Right renal cortex interstitium (tissue), 3 donors: ENCODE results near the gene DNAH17. TPM values are rescaled to one million over a fixed set of nuclear protein-coding genes. Genes with fewer than 3 reads are reported as not detected.

Source experiments
- DNase-seq, 3 donors: peaks; one replicate each; pipeline ENCODE4 v3.0.0-alpha.2; 2013; ENCODE audit warnings: low read depth in 3 of 3, low spot score in 2 of 3
- polyA plus RNA-seq, 3 donors: library from polyadenylated mRNA; unstranded; fragments of 120-200 nt; gene quantifications; one replicate each; pipeline ENCODE4 v1.2.1, GENCODE V29; 2013; ENCODE audit not compliant: insufficient read length in 3 of 3

The DNAH17 gene
- polyA plus RNA-seq, 3 donors = 1.5 to 1.7 (median 1.7) TPM

DNA sequence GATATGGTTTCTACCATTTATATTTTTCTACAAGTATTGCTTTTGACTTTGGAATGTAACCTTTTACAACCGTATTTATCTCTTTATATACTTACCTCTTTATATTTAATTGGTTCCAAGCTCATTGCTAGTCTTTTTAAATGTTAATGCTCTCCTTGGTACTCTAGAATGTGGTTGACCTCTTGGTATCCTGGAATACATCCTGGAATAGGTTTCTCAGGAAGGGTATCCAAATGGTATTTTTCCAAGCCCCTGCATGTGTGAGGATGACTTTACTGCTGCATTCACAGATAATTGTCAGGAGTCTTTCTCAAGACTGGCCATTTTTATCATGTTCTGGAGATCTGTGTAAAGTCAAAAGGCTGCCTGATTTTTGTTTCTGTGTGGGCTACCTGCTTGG is 30.2 kb downstream of the DNAH17 start:
- no peak for DNase-seq

DNA sequence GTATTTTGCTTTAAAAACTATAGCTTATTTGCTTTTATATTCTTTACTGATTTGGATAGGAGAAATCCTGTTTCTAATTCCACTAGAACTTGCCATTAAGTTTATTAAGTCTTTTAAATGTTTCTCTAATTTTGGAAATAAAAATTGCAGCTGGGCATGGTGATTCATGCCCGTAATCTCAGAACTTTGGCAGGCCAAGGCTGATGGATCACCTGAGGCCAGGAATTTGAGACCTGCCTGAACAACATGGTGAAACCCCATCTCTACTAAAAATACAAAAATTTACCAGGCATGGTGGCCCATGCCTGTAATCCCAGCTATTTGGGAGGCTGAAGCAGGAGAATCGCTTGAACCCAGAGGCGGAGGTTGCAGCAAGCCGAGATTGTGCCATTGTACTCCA is 30.7 kb downstream of the DNAH17 start:
- DNase-seq = no peak

DNA sequence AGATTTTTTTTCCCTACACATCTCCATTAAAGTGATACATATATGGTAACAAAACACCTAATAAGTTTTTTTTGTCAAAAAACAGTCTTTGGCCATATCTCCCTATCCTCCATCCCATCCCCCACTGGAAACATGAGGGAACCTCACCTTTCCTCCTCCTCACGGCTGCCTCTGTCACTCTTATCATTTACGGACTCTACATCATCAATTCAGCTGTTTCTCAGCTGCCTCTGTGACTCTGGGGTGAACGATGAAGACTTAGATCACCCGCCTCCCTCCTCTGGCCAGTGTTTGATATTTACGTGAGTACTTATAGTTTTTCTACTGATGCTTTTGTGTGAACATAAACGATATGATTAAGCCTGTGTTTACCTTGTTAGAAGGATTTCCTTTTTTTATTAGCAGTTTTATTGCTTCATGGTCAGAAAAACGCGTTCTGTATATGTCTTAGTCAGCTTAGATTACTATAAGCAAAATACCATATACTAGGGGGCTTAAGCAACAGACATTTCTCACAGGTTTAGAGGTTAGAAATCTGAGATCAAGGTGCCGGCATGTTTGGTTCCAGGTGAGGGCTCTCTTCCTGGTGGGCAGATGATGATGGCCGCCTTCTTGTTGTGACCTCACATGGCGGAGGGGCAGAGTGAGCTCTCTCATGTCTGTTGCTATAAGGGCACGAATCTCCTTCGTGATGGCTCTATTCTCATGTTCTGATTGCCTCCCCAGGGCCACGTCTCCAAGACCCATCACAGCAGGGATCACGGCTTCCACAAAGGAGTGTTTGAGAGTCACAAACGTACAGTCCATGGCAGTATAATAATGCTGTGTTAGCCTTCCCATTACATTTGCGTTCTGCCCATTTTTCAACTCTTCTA is 32.1 kb downstream of the DNAH17 start:
- no peak for DNase-seq

DNA sequence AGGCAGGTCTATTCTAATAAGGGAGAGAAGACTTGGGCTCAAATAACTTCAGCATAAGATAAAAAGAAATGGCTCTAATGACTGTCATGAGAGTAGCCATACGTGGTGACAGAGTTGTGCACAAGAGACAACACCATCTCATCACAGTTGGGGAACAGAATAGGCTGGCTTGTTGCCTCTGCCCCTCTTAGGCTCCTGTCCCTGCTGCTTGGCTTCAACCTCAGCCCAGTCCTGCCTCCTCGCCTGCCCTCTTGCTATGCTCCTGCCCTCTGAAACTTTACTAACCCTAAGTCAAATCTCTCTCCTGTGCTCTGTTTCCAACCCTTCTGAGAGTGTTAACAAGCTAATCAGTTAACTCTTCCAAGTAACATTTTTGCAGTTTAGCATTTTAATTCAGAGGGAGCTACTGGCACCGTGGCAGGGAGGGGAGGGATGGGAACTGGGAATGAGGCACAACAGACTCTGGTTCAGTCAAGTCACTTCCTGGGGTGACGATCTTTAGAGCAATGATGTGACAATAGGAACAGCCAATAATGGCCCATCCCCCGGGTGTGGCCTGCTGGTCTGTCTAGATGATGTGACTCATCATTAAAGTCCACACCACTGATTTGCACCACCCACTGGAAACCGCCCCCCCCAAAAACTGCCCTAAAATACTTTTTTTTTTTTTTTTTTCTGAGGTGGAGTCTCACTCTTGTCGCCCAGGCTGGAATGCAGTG is 35.5 kb downstream of the DNAH17 start:
- DNase-seq = no peak

DNA sequence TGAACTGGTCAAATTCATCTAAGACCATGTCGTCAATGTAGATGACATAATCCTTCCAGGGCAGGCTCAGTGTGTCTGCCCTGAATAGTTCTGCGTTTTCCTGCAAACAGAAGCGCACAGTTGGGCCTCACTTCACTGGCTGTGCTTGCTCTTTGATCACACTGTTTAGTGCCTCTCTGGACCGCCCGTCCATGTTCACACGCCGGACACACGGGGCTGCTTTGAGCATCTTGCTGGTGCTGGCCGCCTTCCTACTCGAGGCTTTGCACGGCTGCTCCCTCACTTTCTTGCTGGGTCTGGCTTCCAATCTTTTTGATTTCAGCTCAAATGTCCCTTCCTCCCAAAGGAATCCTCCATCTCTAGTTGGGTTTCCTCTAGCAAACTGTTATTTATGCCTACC is 37.4 kb downstream of the DNAH17 start:
- no peak for DNase-seq

DNA sequence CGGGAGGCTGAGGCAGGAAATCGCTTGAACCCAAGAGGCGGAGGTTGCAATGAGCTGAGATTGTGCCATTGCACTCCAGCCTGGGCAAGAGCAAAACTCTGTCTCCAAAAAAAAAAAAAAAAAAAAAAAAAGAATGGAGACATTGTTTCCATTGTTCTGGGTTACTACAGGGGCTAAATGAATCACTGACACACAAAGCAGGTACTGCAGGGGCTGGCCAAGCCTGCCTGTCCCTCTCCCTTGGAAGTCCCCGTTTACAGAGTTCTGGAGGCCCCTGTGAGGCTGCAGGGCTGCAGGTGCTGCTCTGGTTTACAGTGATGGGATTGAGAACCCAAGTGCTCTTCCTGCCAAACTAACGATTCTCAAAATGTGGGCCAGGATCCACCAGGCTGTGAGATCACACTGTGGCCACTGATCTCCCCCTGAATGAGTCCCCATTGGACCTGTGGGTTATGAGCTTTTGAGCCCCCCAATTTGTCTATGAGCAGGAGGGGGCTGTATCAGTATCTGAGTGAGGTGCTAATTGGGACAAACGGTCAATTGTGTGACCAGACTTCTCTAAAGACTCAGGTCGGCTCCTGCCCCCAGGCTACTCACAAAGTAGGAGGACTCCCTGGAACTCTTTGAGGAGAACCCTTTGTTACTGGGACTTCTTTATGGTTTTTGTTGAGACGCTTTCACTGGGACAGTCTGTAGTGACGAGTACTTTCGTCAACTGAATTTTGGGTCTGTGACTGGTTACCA is 39.0 kb downstream of the DNAH17 start:
- DNase-seq = no peak

DNA sequence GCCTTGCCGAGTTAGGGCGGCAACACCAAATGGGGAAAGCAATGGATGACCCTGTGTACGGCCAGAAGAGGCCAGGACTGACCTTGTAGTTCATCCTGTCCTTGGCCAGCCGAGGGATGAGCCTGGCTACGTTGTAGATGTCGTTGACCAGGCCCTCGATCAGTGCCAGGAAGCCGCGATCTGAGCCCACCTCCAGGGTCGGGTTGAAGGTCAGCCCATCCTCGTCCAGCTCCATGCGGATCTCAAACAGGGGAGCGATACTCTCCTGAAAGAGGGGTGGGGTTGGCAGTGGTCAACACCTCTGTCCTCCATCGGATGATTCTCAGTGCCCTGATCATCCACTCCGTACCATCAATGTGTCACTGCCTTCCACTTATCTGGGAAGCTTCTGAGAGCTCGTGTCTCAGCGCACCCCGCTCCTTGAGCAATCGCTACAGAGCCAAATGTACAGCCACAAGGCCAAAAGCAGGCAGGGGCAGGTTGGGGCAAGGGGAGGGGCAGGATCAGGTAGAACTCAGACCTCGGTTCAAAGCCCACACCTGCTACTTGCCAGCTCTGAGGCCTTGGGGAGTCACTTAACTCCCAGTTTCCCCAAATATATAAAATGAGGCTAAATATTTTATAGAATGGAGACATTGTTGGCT is 39.9 kb downstream of the DNAH17 start:
- DNase-seq = no peak

DNA sequence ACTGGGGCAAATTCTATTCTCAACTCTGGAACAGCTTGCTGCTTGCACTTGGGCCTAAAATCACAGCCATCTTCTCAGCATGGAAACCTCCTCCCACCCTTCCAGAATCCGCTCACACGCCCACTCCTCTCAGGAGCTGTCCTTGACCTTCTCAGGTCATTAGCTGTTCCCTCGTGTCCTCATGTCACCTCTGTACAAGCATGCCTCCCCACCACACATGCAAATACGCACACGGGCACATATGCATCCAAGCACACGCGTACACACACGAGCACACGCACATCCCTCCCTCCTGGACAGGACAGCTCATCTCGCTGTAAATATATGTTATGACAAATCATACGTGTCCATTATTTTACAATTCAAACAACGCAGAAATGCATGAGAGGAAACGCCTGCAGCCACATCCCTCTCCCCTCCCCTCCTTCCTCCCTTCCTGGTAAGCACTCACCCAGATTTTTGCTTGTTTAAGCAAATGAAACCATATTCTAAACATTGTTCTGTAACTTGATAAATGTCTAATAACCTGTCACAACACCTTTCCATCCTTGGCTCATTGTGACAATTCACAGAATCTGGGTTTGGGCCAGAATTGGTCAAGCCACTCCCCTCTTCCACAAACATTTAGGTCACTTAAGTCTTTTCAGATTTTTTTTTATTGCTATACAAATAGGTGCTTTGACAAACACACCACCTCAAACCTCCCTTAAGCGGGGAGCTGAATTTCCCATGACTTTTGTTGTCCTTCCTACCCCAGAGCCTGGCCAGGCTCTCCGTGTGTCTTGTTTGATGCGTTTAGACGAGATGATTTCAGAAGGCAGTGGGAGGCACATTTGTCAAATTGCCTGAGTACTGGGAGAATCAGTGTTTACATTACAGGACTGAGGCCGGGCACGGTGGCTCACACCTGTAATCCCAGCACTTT is 41.7 kb downstream of the DNAH17 start:
- no peak for DNase-seq

DNA sequence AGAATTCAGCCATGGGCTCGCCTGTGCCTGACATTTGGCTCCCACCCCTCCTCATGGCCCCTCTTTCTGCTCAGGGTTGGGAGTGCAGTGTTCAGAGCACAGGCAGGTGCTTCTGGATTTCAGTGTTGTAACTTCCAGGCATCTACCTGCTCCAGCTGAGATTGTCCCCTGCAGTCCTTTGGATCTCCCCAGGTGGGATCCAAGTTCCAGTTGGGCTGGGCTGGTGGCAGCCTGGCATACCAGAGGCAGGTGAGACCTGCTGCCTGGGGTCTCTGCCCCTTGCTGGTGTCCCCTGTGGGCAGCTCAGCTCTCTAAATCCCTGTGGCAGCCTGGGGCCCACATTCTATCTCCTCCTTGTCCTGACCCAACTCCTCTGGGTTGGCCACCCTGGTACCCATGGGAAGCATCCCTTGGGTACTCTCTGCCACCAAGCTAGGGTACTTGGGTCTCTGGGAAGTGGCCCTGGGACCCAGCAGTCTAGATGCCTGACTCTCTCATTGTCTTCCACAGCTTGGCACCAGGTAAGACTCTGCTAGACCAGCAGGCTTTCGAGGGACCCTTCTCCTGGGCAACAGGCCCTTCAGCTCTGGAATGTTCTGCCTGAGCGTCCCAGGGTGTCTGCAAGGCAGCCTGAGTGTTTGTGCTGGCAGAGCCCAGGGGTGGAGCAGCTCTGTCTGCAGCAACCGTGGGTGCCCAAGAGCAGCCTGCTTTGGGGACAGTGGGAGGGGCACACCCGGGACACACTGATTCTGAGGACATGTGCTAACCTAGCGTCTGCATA is 42.5 kb downstream of the DNAH17 start:
- DNase-seq = no peak

DNA sequence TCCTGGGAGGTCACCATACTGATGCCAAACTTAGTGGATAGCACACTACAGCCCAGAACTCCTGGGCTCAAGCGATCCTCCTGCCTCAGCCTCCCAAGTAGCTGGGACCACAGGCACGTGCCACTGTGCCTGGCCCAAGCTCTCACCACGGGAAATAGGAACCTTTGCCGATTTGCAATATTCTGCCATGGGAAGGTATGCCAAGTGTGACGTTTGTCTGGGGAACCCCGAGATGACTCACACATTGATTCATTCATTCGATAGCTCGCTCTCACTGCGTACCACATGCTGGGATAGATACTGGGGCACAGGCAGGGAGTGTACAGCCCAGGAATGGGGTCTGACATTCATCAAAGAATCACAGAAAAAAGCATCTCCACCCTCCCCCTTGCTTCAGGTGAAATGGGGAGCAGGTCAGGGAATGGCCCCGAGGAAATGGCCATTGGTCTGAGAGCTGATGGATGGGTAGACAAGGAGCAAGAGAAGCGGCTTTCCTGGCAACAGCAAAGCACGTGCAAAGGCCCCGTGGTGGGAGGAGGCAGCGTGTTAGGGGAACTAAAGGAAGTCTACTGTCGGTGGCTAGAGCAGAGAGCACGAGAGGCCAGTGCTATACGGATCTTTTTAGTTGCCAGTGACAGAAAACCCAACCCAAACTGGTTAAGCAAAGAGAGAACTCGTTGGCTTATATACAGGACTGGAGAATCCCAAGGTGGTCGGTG is 44.1 kb downstream of the DNAH17 start:
- no peak for DNase-seq

DNA sequence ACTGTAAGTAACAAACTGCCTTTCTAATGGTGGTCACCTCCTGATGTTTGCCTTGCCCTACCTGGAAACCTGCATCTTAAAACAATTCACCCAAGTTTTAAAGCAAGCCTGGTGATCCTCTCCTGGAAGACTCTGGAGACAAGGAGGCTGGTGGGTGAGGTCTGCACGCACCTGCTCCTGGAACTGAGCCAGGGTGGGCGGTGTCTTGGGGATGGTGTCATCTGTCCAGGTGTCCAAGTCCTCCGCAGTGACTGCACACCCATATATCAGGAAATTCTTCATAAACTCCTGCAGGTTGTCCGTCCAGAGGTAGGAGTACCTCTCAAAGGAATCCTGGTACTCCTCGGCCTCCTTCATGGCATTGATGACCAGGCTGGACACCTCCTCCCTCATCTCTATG is 44.9 kb downstream of the DNAH17 start:
- no peak for DNase-seq

DNA sequence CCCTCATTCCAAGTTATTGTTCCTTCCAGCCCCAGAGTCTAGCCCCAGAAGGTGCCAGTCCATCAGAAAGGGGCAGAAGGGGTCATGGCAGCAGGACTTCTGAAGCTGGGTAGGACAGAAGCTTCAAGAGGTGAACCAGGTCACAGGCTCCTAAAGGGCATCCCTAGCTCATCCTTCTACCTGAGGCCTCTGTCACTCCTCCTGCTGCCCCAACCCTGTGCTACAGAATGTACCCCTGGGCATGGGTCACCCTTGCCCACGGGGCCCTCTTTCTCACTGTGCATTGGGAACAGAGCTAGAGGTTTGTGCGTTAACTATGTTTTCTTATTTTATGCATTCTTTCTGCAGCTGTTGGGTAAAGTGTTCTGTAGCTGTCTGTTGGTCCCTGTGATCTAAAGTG is 46.5 kb downstream of the DNAH17 start:
- no peak for DNase-seq

DNA sequence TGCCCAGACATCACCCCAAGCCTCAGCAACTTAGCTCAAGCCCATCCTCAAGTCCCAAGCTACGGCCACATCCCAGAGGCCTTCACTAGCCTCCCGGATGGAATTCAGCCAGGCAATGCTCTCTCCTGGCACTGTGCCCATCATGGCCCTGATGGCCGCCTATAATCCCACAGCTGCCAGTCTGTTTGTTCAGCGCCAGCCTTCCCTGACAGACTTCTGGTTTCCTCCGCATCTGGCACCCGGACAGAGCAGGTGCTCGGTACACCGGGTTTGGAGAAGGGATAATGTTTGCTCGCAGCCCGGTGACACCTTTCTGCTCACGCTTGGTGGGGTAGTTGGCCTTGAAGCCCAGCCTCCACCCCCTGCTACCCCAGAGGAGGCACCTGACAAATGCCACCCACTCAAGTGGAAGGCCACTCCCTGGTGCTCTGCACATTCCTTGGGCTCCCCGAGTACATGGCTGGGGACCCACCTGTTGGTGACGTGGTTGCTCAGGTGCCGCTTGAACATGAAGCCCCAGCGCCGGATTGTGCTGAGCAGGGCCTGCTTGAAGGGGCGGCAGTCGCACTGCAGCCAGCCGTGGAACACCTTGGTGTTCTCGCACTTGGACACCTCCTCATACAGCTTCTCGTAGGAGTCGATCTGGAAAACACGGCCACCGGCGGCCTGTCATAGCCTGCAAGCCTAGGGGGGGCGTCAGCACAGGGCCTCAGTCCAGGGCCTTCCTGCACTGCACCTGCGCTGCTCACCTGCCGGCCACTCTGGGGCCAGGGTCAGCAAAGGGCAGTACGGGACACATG is 47.1 kb downstream of the DNAH17 start:
- no peak for DNase-seq

DNA sequence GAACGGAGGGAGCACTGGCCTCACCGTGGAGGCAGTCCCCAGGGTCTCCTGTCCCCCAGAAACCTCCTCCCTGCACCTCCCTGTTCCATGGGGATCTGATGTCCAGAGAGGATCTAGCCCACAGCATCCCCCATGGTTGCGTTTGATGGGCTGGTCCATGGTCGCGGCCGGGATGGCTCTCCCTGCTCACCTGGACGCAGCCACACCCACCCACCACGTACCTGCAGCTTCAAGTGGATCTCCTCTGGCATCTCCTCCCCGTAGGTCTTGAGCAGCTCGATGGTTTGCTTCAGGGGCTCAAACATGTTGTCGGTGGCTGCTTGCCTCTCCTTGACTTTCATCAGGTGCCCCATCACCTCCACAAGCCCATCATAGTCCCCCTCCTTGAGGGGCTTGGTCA is 47.9 kb downstream of the DNAH17 start:
- DNase-seq = no peak

DNA sequence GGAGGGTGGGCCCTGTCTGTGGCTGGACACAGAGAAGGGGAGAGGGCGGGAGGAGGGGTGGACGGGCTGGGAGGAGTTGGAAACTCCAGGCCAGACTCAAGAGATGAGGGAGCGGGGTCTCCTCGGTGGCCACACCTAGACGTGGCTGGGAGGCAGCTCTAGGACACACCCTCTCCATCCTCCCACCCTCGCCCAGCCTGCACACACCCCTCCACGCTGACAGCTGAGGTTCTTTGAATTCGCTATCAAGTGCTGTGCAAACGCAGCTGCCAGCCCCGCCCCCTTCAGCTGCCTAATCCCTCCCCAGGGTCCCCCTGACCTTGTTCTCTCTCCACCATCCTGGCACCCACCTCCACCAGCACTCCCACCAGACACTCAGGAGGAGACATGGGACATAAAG is 48.7 kb downstream of the DNAH17 start:
- no peak for DNase-seq

DNA sequence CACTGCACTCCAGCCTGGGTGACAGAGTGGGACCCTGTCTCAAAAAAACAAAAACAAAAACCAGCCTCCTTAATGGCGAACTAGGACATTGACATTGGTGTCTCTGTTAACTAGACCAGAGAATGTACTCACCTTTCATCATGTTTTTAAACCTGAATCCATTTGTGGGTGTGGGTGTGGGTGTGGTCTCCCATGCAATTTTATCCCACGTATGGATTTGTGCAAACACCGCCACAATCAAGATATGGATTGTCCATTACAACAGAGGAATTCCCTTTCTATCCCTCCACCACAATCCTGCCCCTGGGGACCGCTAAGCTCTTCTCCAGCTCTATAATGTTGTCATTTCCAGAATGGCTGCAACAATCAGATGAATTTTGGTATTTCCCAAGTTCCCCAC is 49.9 kb downstream of the DNAH17 start:
- no peak for DNase-seq

DNA sequence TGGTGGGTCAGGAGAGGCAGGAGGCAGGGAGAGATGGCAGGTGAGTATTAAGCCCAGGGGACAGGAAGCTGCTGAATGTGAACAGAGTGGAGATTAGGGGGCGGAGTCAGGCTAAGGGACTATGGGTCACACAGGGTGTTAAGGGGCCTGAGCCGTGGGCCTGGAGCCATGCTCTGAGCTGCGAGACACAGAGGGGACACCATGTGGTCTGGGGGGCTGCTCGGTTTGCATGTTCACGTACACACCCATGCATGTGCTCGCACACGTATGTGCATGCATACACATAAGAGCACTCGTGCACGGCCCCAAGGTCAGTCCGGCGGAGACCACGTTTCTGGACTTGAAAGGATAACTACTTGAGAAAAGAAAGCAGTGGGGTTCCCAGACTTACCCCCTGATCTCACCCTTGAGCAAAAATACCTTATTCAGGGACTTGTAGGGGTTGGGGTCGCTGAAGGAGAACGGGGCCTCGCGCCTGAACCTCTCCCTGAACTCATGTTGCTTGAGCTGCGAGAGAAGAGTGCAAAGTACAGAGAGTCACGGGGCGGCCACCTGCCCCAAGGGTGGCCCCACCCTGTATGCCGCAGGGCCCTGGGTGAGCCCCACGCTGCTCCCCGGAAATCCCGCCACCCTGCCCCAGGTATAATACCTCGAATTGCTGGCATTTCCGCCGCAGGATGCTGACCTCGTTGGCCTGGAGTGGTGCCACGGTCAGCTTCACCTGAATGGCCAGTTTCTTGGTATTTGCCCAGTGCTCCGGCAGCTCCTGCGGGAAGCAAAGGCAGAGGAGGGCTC is 50.8 kb downstream of the DNAH17 start:
- no peak for DNase-seq
